H9 (cell line): Measurements from ENCODE around the gene KIF1A. TPM values are rescaled to one million over a fixed set of nuclear protein-coding genes. Genes with fewer than 3 reads are reported as not detected.
A peak's percentile ranks its signal among the peaks of the same experiment; 100 is the strongest.

Source experiments
- DNase-seq: peaks from one replicate; pipeline ENCODE4 v3.0.0-alpha.2; 2017
- H2AFZ ChIP-seq: one replicate; pipeline ENCODE4 v1.6.1; 2013; ENCODE audit warnings: mild to moderate bottlenecking, low read length, control low read depth, moderate library complexity
- H2AK5ac ChIP-seq: 2 replicates; pipeline ENCODE4 v1.6.1; 2013; ENCODE audit warnings: low read length, control low read depth, mixed read lengths; ENCODE audit not compliant: insufficient read length
- H2BK120ac ChIP-seq: one replicate; pipeline ENCODE4 v1.6.1; 2013; ENCODE audit warnings: low read depth, mild to moderate bottlenecking, low read length, control low read depth, inconsistent platforms; ENCODE audit not compliant: poor library complexity, severe bottlenecking
- H2BK12ac ChIP-seq: 2 replicates; pipeline ENCODE4 v1.6.1; 2013; ENCODE audit warnings: low read length, control low read depth, mixed read lengths, low read depth; ENCODE audit not compliant: insufficient read length
- H2BK15ac ChIP-seq: 2 replicates; pipeline ENCODE4 v1.6.1; 2013; ENCODE audit warnings: low read depth, low read length, control low read depth
- H2BK20ac ChIP-seq: one replicate; pipeline ENCODE4 v1.6.1; 2013; ENCODE audit warnings: low read depth, mild to moderate bottlenecking, low read length, control low read depth, inconsistent platforms; ENCODE audit not compliant: poor library complexity, severe bottlenecking
- H2BK5ac ChIP-seq: 2 replicates; pipeline ENCODE4 v1.6.1; 2013; ENCODE audit warnings: low read length, control low read depth, mixed read lengths; ENCODE audit not compliant: insufficient read length
- H3K14ac ChIP-seq: 2 replicates; pipeline ENCODE4 v1.6.1; 2013; ENCODE audit warnings: low read length, control low read depth; ENCODE audit not compliant: insufficient read depth
- H3K18ac ChIP-seq: 2 replicates; pipeline ENCODE4 v1.6.1; 2013; ENCODE audit warnings: low read depth, mild to moderate bottlenecking, mixed read lengths, low read length, control low read depth; ENCODE audit not compliant: insufficient read length
- H3K23ac ChIP-seq: 2 replicates; pipeline ENCODE4 v1.6.1; 2013; ENCODE audit warnings: low read length, control low read depth, mixed read lengths, low read depth; ENCODE audit not compliant: insufficient read length
- H3K23me2 ChIP-seq: 2 replicates; pipeline ENCODE4 v1.6.1; 2013; ENCODE audit warnings: low read depth, mild to moderate bottlenecking, mixed read lengths, low read length, control low read depth; ENCODE audit not compliant: insufficient read length, poor library complexity, severe bottlenecking
- H3K27ac ChIP-seq: 2 replicates; pipeline ENCODE4 v1.5.1; 2013; ENCODE audit warnings: low read length, control low read depth, mixed read lengths, low read depth; ENCODE audit not compliant: insufficient read length
- H3K27me3 ChIP-seq: 2 replicates; pipeline ENCODE4 v1.6.1; 2013; ENCODE audit warnings: low read length, control low read depth, inconsistent platforms; ENCODE audit not compliant: insufficient read depth
- H3K4ac ChIP-seq: 2 replicates; pipeline ENCODE4 v1.6.1; 2013; ENCODE audit warnings: low read depth, mild to moderate bottlenecking, control low read depth, inconsistent platforms, low read length, moderate library complexity
- H3K4me1 ChIP-seq: 2 replicates; pipeline ENCODE4 v1.6.1; 2013; ENCODE audit warnings: low read length, control low read depth, inconsistent platforms; ENCODE audit not compliant: insufficient read depth
- H3K4me2 ChIP-seq: 2 replicates; pipeline ENCODE4 v1.6.1; 2013; ENCODE audit warnings: low read length, control low read depth, mixed read lengths; ENCODE audit not compliant: insufficient read length, insufficient read depth
- H3K56ac ChIP-seq: 2 replicates; pipeline ENCODE4 v1.6.1; 2013; ENCODE audit warnings: low read depth, mild to moderate bottlenecking, mixed read lengths, low read length, control low read depth; ENCODE audit not compliant: insufficient read length
- H3K79me1 ChIP-seq: 2 replicates; pipeline ENCODE4 v1.6.1; 2013; ENCODE audit warnings: low read depth, mild to moderate bottlenecking, moderate library complexity, low read length, control low read depth, inconsistent platforms; ENCODE audit not compliant: insufficient read depth, poor library complexity, severe bottlenecking
- H3K79me2 ChIP-seq: 2 replicates; pipeline ENCODE4 v1.6.1; 2013; ENCODE audit warnings: low read length, control low read depth, inconsistent platforms; ENCODE audit not compliant: insufficient read depth
- H3K9ac ChIP-seq: 2 replicates; pipeline ENCODE4 v1.6.1; 2013; ENCODE audit warnings: low read length, control low read depth, mixed read lengths; ENCODE audit not compliant: insufficient read length; ENCODE audit errors: extremely low read depth
- H3K9me3 ChIP-seq: one replicate; pipeline ENCODE4 v1.6.1; 2013; ENCODE audit warnings: low read depth, low read length, inconsistent platforms; ENCODE audit not compliant: control insufficient read depth
- H3T11ph ChIP-seq: one replicate; pipeline ENCODE4 v1.6.1; 2013; ENCODE audit warnings: mild to moderate bottlenecking, low read length, control low read depth, inconsistent platforms
- H4K20me1 ChIP-seq: one replicate; pipeline ENCODE4 v1.6.1; 2013; ENCODE audit not compliant: control insufficient read depth, insufficient read length, insufficient read depth
- H4K5ac ChIP-seq: 2 replicates; pipeline ENCODE4 v1.6.1; 2013; ENCODE audit warnings: low read depth, mild to moderate bottlenecking, mixed read lengths, low read length, control low read depth; ENCODE audit not compliant: insufficient read length
- H4K8ac ChIP-seq: replicated peaks from 2 replicates; pipeline ENCODE4 v1.6.1; 2013; ENCODE audit warnings: low read length, control low read depth, mixed read lengths, low read depth; ENCODE audit not compliant: insufficient read length
- H4K91ac ChIP-seq: 2 replicates; pipeline ENCODE4 v1.6.1; 2013; ENCODE audit warnings: low read depth, mild to moderate bottlenecking, moderate library complexity, mixed read lengths, low read length, control low read depth; ENCODE audit not compliant: insufficient read length
- H3K27ac Mint-ChIP-seq, 3 experiments: 2 replicates in 2 of 3; 3 replicates in 1 of 3; pipeline ENCODE4 v1.8.0; 2020 to 2021; ENCODE audit warnings: mixed read lengths in 3 of 3, mild to moderate bottlenecking in 1 of 3, moderate library complexity in 1 of 3
- H3K27me3 Mint-ChIP-seq: 2 replicates; pipeline ENCODE4 v1.8.0; 2021; ENCODE audit warnings: low read depth, mild to moderate bottlenecking, moderate library complexity, mixed read lengths
- H3K36me3 Mint-ChIP-seq, 3 experiments: 2 replicates in 2 of 3; 3 replicates in 1 of 3; pipeline ENCODE4 v1.8.0; 2020 to 2021; ENCODE audit warnings: low read depth in 3 of 3, mixed read lengths in 3 of 3; ENCODE audit not compliant: insufficient read depth in 1 of 3
- H3K4me1 Mint-ChIP-seq, 2 experiments: 2 replicates each; pipeline ENCODE4 v1.8.0; 2020; ENCODE audit warnings: mixed read lengths in 2 of 2
- H3K4me3 Mint-ChIP-seq, 2 experiments: 2 replicates in 1 of 2; 3 replicates in 1 of 2; pipeline ENCODE4 v1.8.0; 2020 to 2021; ENCODE audit warnings: mild to moderate bottlenecking in 2 of 2, mixed read lengths in 2 of 2, moderate library complexity in 1 of 2
- H3K9me3 Mint-ChIP-seq, 2 experiments: 2 replicates in 1 of 2; 3 replicates in 1 of 2; pipeline ENCODE4 v1.8.0; 2020; ENCODE audit warnings: mild to moderate bottlenecking in 2 of 2, mixed read lengths in 2 of 2, moderate library complexity in 1 of 2
- WGBS: extraction: QIAGEN DNeasy Blood & Tissue Kit; methylation state at CpG from one replicate; pipeline ENCODE4 v1.1.7; 2013; ENCODE audit warnings: missing lambda C conversion rate, low lambda C conversion rate, mixed read lengths; ENCODE audit not compliant: insufficient read length; ENCODE audit errors: extremely low coverage; 5-methylcytosine and 5-hydroxymethylcytosine counted together
- total RNA-seq: library from RNA; stranded (reverse); gene quantifications from 2 replicates; pipeline ENCODE4 v1.2.1, GENCODE V29; 2021
- TF ChIP-seq, protein P1 (sequence below): fragments of 200-600 bp; sonication (generic); conservative IDR thresholded peaks from 3 replicates; pipeline ENCODE4 v1.8.0; 2021; ENCODE audit warnings: antibody characterized with exemption, mild to moderate bottlenecking

KIF1A gene
- total RNA-seq, 1 experiment from 2014 or later: 204 TPM

DNA sequence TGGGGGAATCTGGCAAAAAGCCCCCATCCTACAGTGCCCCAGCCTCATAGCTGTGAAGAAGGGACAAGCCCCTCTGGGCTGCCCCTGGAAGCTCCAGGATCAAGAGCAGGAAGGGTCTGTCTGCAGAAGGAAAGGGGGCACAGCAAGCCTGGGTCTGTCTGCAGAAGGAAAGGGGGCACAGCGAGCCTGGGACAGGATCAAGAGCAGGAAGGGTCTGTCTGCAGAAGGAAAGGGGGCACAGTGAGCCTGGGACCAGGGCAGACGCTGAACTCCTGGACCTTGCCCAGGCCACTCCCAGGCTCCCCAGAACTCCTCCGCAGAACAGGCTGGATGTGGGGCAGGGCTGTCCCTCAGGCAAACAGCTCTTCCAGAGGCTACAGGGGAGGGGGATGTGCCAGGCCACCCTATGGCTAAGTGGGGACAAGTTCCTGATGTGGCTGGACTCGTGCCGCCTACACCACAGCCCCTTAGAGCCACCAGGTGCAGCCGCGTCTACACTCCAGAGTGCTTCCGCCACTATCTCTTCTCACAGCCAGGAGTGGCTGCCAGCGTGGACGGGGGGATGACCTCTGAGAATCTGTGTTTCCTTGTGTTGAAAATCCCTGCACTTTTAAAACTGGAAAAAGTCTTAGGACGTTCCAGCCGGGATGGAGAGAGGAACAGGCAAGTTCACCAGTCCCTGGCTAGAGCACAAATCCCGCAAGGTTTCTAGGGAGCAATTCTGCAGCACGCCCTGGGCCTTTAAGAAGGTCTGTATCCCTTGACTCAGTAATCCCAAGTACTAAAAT is 20.8 kb downstream of the KIF1A start:
- H3K4ac ChIP-seq: no peak overlapping the region
- H3K27ac Mint-ChIP-seq: peak overlapping the region in 2 of 3 experiments; percentile 28 to 83; a peak in 1 of 7 replicates
- no peak overlapping the region for H3K18ac ChIP-seq
- no peak overlapping the region for H2BK120ac ChIP-seq
- H4K8ac ChIP-seq: no peak overlapping the region
- no peak overlapping the region for H2BK20ac ChIP-seq
- no peaks in the 10 kb centered on the region for H3K27me3 ChIP-seq
- no peaks in the 10 kb centered on the region for H3K27me3 Mint-ChIP-seq
- 0 out of 5 replicates have a peak, but pooled peaks cover 0 to 3% of the 10 kb centered on the region in 2 experiments for H3K9me3 Mint-ChIP-seq
- H3K4me3 Mint-ChIP-seq: no peak overlapping the region
- H4K20me1 ChIP-seq: no peaks in the 10 kb centered on the region
- peaks cover 10 to 18% of the 10 kb centered on the region in 2 experiments; a peak in 3 of 4 replicates for H3K4me1 Mint-ChIP-seq
- H2AFZ ChIP-seq: no peak overlapping the region
- H3K36me3 Mint-ChIP-seq: peaks cover 30 to 59% (median 45%) of the 10 kb centered on the region in 3 experiments
- H3K9me3 ChIP-seq: no peaks in the 10 kb centered on the region
- H3K4me1 ChIP-seq: no peaks in the 10 kb centered on the region
- no peak overlapping the region for H4K91ac ChIP-seq
- H2BK5ac ChIP-seq: no peak overlapping the region
- TF ChIP-seq, protein P1, sequence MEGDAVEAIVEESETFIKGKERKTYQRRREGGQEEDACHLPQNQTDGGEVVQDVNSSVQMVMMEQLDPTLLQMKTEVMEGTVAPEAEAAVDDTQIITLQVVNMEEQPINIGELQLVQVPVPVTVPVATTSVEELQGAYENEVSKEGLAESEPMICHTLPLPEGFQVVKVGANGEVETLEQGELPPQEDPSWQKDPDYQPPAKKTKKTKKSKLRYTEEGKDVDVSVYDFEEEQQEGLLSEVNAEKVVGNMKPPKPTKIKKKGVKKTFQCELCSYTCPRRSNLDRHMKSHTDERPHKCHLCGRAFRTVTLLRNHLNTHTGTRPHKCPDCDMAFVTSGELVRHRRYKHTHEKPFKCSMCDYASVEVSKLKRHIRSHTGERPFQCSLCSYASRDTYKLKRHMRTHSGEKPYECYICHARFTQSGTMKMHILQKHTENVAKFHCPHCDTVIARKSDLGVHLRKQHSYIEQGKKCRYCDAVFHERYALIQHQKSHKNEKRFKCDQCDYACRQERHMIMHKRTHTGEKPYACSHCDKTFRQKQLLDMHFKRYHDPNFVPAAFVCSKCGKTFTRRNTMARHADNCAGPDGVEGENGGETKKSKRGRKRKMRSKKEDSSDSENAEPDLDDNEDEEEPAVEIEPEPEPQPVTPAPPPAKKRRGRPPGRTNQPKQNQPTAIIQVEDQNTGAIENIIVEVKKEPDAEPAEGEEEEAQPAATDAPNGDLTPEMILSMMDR: no peak
- H3K4me2 ChIP-seq: no peak overlapping the region
- peaks cover 13% of the 10 kb centered on the region for H3K79me1 ChIP-seq
- no CpG with 5 or more reads among the region's 14 CpGs for WGBS
- no peak overlapping the region for H3K56ac ChIP-seq
- H3K27ac ChIP-seq: no peak overlapping the region
- no peak overlapping the region for H3K9ac ChIP-seq
- no peak overlapping the region for H4K5ac ChIP-seq
- no peak overlapping the region for H3K23ac ChIP-seq
- no peaks in the 10 kb centered on the region for H3K23me2 ChIP-seq
- H2BK12ac ChIP-seq: no peak overlapping the region
- no peak for DNase-seq
- no peak overlapping the region for H2AK5ac ChIP-seq
- H3T11ph ChIP-seq: no peak overlapping the region
- H2BK15ac ChIP-seq: no peak overlapping the region
- H3K14ac ChIP-seq: no peak overlapping the region; the same call in 1 of the 2 replicates
- peaks cover 36% of the 10 kb centered on the region; the same call in 1 of the 2 replicates for H3K79me2 ChIP-seq
